SU-DHL-6 (cell line): ENCODE data around the gene IRX4.

ENCODE experiments used
- CTCF ChIP-seq: fragments of 200-600 bp; sonication (generic); IDR thresholded peaks from one replicate; pipeline ENCODE4 v1.5.1; 2017; ENCODE audit warnings: antibody characterized with exemption, mild to moderate bottlenecking, low read length, moderate library complexity; ENCODE audit not compliant: insufficient read depth, poor library complexity, severe bottlenecking
- EZH2phosphoT487 ChIP-seq: fragments of 200-600 bp; sonication (generic), shearing (Covaris generic); conservative IDR thresholded peaks from 2 replicates; pipeline ENCODE4 v1.6.1; 2018; ENCODE audit warnings: mild to moderate bottlenecking, antibody characterized with exemption, low read length, moderate library complexity, mixed read lengths

GRCh38 chr5:1923766-1924165 lies 41.0 kb upstream of the IRX4 start:
- TF ChIP-seq CTCF (no peak), EZH2phosphoT487 (no peak)
